Upper lobe of right lung (tissue), 1 donor: Measurements from ENCODE around the gene CCR2. TPM values are rescaled to one million over a fixed set of nuclear protein-coding genes. Genes with fewer than 3 reads are reported as not detected.

Source experiments
- ATAC-seq: fragments of 200-7000 bp; cut with Tn5 transposase; one replicate; pipeline ENCODE4 v1.9.1; 2020; ENCODE audit warnings: mild to moderate bottlenecking, moderate library complexity
- DNase-seq: peaks from one replicate; pipeline ENCODE4 v3.0.0-alpha.2; 2020
- H3K27ac ChIP-seq: fragments of 200-600 bp; one replicate; pipeline ENCODE4 v1.8.0; 2022
- H3K27me3 ChIP-seq: fragments of 200-600 bp; one replicate; pipeline ENCODE4 v1.8.0; 2022; ENCODE audit warnings: mild to moderate bottlenecking
- H3K36me3 ChIP-seq: fragments of 200-600 bp; one replicate; pipeline ENCODE4 v1.8.0; 2022
- H3K4me1 ChIP-seq: fragments of 200-600 bp; one replicate; pipeline ENCODE4 v1.8.0; 2022
- H3K4me3 ChIP-seq: fragments of 200-600 bp; one replicate; pipeline ENCODE4 v1.8.0; 2022; ENCODE audit warnings: mild to moderate bottlenecking
- H3K9me3 ChIP-seq: fragments of 200-600 bp; one replicate; pipeline ENCODE4 v1.8.0; 2022
- intact Hi-C: fragments of 100-400 bp; cut with DNase I; formaldehyde crosslinking; loops from one replicate; pipeline ENCODE4 v1.11.0; 2022
- total RNA-seq: library from RNA; stranded (reverse); fragmentation: NEBNext Ultra II Directional; extraction: Animal tissue kit (Norgen Biotek cat#: 25700); gene quantifications from one replicate; pipeline ENCODE4 v1.2.1, GENCODE V29; 2021
- TF ChIP-seq, protein P1 (sequence below): fragments of 200-600 bp; IDR thresholded peaks from one replicate; pipeline ENCODE4 v1.8.0; 2022; ENCODE audit warnings: antibody characterized with exemption
- donor health status: DM: no; HTN: yes; CAD: no; lungs with severe emphysema.

The CCR2 gene
- total RNA-seq, 1 donor from 2014 or later, result 17.8 TPM

GRCh38 chr3:46406443-46406787 is 52.5 kb downstream of the CCR2 start:
- H3K27ac ChIP-seq, result peak overlapping the region; percentile 93
- peaks cover 44% of the 10 kb centered on the region for H3K4me1 ChIP-seq
- H3K27me3 ChIP-seq, result no peaks in the 10 kb centered on the region
- H3K36me3 ChIP-seq, result peaks cover 8% of the 10 kb centered on the region
- TF ChIP-seq, protein P1, sequence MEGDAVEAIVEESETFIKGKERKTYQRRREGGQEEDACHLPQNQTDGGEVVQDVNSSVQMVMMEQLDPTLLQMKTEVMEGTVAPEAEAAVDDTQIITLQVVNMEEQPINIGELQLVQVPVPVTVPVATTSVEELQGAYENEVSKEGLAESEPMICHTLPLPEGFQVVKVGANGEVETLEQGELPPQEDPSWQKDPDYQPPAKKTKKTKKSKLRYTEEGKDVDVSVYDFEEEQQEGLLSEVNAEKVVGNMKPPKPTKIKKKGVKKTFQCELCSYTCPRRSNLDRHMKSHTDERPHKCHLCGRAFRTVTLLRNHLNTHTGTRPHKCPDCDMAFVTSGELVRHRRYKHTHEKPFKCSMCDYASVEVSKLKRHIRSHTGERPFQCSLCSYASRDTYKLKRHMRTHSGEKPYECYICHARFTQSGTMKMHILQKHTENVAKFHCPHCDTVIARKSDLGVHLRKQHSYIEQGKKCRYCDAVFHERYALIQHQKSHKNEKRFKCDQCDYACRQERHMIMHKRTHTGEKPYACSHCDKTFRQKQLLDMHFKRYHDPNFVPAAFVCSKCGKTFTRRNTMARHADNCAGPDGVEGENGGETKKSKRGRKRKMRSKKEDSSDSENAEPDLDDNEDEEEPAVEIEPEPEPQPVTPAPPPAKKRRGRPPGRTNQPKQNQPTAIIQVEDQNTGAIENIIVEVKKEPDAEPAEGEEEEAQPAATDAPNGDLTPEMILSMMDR, result no peak
- DNase-seq (peak; percentile 71), ATAC-seq (peak; percentile 38)
- intact Hi-C loops, result no loop called here
- H3K9me3 ChIP-seq, result no peaks in the 10 kb centered on the region
- H3K4me3 ChIP-seq, result peak overlapping the region; percentile 52

DNA sequence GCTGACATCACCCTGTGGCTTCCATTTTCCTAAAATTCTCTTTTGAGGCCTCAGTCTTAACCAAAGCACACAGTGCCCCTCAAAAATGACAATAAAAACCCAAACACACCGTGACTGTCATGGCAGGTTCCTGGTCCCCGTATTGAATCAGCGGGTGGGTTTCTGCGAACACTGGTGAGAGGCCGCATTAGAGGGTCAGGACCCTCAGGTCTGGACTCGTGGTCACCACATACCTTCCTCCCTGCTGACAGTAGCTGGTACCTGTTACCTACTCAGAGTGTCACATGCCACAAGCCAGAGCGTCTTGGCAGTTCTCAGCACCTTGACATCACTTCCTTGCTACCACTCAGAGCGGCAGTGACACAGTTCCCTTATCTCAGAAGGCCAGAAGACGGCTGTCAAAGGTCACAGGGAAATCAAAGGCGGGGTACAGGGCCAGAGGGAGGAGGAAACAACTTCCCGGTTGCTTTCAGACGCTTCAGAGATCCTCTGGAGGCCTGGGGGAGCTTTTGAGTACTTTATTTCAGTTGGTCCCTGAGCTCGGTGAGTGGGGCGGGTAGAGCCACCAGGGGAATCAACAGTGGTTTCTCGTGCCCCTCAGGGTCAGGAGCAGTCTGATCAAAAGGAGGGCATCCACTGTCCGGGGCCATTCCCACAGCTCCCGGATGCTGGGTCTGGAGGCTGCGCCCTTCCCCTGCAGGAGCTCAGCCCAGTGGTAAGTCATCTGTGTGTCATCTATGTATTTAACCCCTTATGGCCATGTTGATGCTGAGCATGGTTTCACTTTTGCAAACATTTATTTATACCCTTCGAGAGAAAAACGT is 53.1 kb downstream of the CCR2 start, which contains the start of the genes CCR5AS and CCRL2:
CCR5AS (minus strand) TSS at position 279 of the 824 bp plus-strand sequence.
CCRL2 (plus strand) TSS at position 472 of the 824 bp plus-strand sequence. CDS start 821 bp downstream, outside the sequence.
- H3K27ac ChIP-seq, result peak within 1 kb of the TSS; percentile 93
- H3K36me3 ChIP-seq, result peaks cover 8% of the 10 kb centered on the region
- intact Hi-C loops, result no loop called here
- peak; percentile 88 for ATAC-seq
- no peaks in the 10 kb centered on the region for H3K9me3 ChIP-seq
- DNase-seq, result peak; percentile 80
- H3K27me3 ChIP-seq, result no peaks in the 10 kb centered on the region
- peaks cover 44% of the 10 kb centered on the region for H3K4me1 ChIP-seq
- H3K4me3 ChIP-seq, result peak within 1 kb of the TSS; percentile 52
- TF ChIP-seq, protein P1, result no peak

- H3K27me3 ChIP-seq, result no peaks in the 10 kb centered on the region
- H3K9me3 ChIP-seq, result no peaks in the 10 kb centered on the region
- peaks cover 8% of the 10 kb centered on the region for H3K36me3 ChIP-seq
- intact Hi-C loops, result no loop called here
- H3K4me1 ChIP-seq, result peaks cover 48% of the 10 kb centered on the region
- peak overlapping the region; percentile 52 for H3K4me3 ChIP-seq
- H3K27ac ChIP-seq, result peak overlapping the region; percentile 93
- TF ChIP-seq, protein P1, result no peak
- ATAC-seq (no peak), DNase-seq (no peak)
Measured at GRCh38 chr3:46407970-46408369, 54.1 kb downstream of the CCR2 start.

DNA sequence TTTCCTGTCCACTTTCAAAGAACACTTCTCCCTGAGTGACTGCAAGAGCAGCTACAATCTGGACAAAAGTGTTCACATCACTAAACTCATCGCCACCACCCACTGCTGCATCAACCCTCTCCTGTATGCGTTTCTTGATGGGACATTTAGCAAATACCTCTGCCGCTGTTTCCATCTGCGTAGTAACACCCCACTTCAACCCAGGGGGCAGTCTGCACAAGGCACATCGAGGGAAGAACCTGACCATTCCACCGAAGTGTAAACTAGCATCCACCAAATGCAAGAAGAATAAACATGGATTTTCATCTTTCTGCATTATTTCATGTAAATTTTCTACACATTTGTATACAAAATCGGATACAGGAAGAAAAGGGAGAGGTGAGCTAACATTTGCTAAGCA is 54.9 kb downstream of the CCR2 start:
- TF ChIP-seq, protein P1, result no peak
- Histone ChIP-seq H3K27me3 (no peaks in the 10 kb centered on the region), H3K4me3 (peak overlapping the region; percentile 52), H3K27ac (no peak overlapping the region), H3K9me3 (no peaks in the 10 kb centered on the region), H3K4me1 (peaks cover 52% of the 10 kb centered on the region), H3K36me3 (peaks cover 8% of the 10 kb centered on the region)
- ATAC-seq (no peak), DNase-seq (no peak)
- intact Hi-C loops, result no loop called here

GRCh38 chr3:46409739-46410489 is 56.0 kb downstream of the CCR2 start:
- Histone ChIP-seq H3K4me1 (peaks cover 46% of the 10 kb centered on the region), H3K36me3 (peaks cover 8% of the 10 kb centered on the region), H3K9me3 (no peaks in the 10 kb centered on the region), H3K27ac (no peak overlapping the region), H3K27me3 (no peaks in the 10 kb centered on the region), H3K4me3 (peak overlapping the region; percentile 22)
- ATAC-seq, result no peak
- intact Hi-C loops, result no loop called here
- TF ChIP-seq, protein P1, result no peak
- DNase-seq, result no peak

Other genes with a start within 250 kb of the CCR2 start
- gene CCR1, start 145.8 kb upstream of the CCR2 start, total RNA-seq, result 40.9 TPM
- gene CCR3, start 111.7 kb upstream of the CCR2 start, total RNA-seq, result 0.43 TPM
- gene CCR5, start 16.8 kb downstream of the CCR2 start, total RNA-seq, result 8.7 TPM
- 28.5 TPM for gene CCRL2, start 53.1 kb downstream of the CCR2 start, total RNA-seq
- 14.3 TPM for gene LTF, start 110.8 kb downstream of the CCR2 start, total RNA-seq
- not detected for gene RTP3, start 143.9 kb downstream of the CCR2 start, total RNA-seq
- gene LRRC2, start 212.2 kb downstream of the CCR2 start, total RNA-seq, result 2.9 TPM